Liver (tissue), 3 donors: ENCODE data around the gene CARS1.

Experiments used
- EGR1 ChIP-seq, 2 donors: IDR thresholded peaks; 2 replicates each; pipeline ENCODE4 v1.6.1; 2016 to 2018; ENCODE audit warnings: antibody characterized with exemption in 2 of 2, low read depth in 2 of 2
- GABPA ChIP-seq, 2 donors: IDR thresholded peaks in 1 of 2; conservative IDR thresholded peaks in 1 of 2; 2 replicates each; pipeline ENCODE4 v1.6.1; 2016; ENCODE audit warnings: antibody characterized with exemption in 2 of 2, mild to moderate bottlenecking in 1 of 2, moderate library complexity in 1 of 2
- HNF4G ChIP-seq: IDR thresholded peaks from 2 replicates; pipeline ENCODE4 v1.6.1; 2016; ENCODE audit warnings: antibody characterized with exemption
- JUND ChIP-seq, 2 donors: IDR thresholded peaks; 2 replicates each; pipeline ENCODE4 v1.6.1; 2016; ENCODE audit warnings: antibody characterized with exemption in 2 of 2
- RAD21 ChIP-seq, 2 donors: IDR thresholded peaks; 2 replicates each; pipeline ENCODE4 v1.6.1; 2016; ENCODE audit warnings: antibody characterized with exemption in 2 of 2, mild to moderate bottlenecking in 2 of 2
- SP1 ChIP-seq: IDR thresholded peaks from 2 replicates; pipeline ENCODE4 v1.6.1; 2018; ENCODE audit warnings: antibody characterized with exemption, mild to moderate bottlenecking
- YY1 ChIP-seq: IDR thresholded peaks from 2 replicates; pipeline ENCODE4 v1.6.1; 2016; ENCODE audit warnings: antibody characterized with exemption, mild to moderate bottlenecking
- TF ChIP-seq, protein P1 (sequence below): fragments of 150-350 bp; IDR thresholded peaks from 2 replicates; pipeline ENCODE4 v1.5.1; 2017; ENCODE audit warnings: improper control_type of control experiment, low read depth, low read length; ENCODE audit not compliant: missing input control
- TF ChIP-seq, protein P2 (sequence below): IDR thresholded peaks from 2 replicates; pipeline ENCODE4 v1.6.1; 2016; ENCODE audit warnings: antibody characterized with exemption
- TF ChIP-seq, protein P3 (sequence below): IDR thresholded peaks from 2 replicates; pipeline ENCODE4 v1.6.1; 2016; ENCODE audit warnings: antibody characterized with exemption
- TF ChIP-seq, protein P4 (sequence below): IDR thresholded peaks from 2 replicates; pipeline ENCODE4 v1.6.1; 2016; ENCODE audit warnings: antibody characterized with exemption
- TF ChIP-seq, protein P5 (sequence below): IDR thresholded peaks from 2 replicates; pipeline ENCODE4 v1.6.1; 2016; ENCODE audit warnings: antibody characterized with exemption, mild to moderate bottlenecking
- donor health status: healthy.
- donor health status: healthy.

DNA sequence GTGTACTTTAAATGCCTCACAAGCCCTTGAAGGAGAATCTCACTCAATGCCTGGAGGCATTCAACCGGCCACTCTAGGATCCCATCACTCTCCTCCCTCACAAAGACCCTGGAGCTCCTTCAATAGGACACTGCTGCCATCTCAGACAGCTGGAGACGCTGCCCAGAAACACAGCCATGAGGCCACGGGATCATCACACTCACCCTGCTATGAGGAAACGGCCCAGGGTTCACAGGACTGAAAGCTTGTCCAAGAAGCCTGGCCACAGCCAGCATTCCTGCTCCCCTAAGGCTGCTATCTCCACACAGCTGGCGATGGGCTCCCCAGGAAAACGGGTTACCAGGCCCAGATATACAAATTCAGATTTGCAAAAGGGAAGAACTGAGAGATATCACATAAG is 13.2 kb downstream of the CARS1 start:
- TF ChIP-seq, protein P1, sequence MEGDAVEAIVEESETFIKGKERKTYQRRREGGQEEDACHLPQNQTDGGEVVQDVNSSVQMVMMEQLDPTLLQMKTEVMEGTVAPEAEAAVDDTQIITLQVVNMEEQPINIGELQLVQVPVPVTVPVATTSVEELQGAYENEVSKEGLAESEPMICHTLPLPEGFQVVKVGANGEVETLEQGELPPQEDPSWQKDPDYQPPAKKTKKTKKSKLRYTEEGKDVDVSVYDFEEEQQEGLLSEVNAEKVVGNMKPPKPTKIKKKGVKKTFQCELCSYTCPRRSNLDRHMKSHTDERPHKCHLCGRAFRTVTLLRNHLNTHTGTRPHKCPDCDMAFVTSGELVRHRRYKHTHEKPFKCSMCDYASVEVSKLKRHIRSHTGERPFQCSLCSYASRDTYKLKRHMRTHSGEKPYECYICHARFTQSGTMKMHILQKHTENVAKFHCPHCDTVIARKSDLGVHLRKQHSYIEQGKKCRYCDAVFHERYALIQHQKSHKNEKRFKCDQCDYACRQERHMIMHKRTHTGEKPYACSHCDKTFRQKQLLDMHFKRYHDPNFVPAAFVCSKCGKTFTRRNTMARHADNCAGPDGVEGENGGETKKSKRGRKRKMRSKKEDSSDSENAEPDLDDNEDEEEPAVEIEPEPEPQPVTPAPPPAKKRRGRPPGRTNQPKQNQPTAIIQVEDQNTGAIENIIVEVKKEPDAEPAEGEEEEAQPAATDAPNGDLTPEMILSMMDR = no peak
- TF ChIP-seq EGR1 (IDR thresholded peaks at IDR 0.05; ENCODE audit: low read depth in 2 of 2) = no peak
- no peak for TF ChIP-seq SP1
- TF ChIP-seq, protein P2, sequence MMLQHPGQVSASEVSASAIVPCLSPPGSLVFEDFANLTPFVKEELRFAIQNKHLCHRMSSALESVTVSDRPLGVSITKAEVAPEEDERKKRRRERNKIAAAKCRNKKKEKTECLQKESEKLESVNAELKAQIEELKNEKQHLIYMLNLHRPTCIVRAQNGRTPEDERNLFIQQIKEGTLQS = no peak
- no peak for TF ChIP-seq JUND (IDR thresholded peaks at IDR 0.05)
- TF ChIP-seq, protein P3, sequence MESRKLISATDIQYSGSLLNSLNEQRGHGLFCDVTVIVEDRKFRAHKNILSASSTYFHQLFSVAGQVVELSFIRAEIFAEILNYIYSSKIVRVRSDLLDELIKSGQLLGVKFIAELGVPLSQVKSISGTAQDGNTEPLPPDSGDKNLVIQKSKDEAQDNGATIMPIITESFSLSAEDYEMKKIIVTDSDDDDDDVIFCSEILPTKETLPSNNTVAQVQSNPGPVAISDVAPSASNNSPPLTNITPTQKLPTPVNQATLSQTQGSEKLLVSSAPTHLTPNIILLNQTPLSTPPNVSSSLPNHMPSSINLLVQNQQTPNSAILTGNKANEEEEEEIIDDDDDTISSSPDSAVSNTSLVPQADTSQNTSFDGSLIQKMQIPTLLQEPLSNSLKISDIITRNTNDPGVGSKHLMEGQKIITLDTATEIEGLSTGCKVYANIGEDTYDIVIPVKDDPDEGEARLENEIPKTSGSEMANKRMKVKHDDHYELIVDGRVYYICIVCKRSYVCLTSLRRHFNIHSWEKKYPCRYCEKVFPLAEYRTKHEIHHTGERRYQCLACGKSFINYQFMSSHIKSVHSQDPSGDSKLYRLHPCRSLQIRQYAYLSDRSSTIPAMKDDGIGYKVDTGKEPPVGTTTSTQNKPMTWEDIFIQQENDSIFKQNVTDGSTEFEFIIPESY = no peak
- TF ChIP-seq GABPA (IDR thresholded peaks at IDR 0.05 in 1 of 2, conservative IDR thresholded peaks at IDR 0.05 in 1 of 2) = no peak
- TF ChIP-seq HNF4G = no peak
- TF ChIP-seq, protein P4, sequence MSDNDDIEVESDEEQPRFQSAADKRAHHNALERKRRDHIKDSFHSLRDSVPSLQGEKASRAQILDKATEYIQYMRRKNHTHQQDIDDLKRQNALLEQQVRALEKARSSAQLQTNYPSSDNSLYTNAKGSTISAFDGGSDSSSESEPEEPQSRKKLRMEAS = no peak
- TF ChIP-seq YY1 = no peak
- TF ChIP-seq RAD21 (IDR thresholded peaks at IDR 0.05) = no peak
- TF ChIP-seq, protein P5, sequence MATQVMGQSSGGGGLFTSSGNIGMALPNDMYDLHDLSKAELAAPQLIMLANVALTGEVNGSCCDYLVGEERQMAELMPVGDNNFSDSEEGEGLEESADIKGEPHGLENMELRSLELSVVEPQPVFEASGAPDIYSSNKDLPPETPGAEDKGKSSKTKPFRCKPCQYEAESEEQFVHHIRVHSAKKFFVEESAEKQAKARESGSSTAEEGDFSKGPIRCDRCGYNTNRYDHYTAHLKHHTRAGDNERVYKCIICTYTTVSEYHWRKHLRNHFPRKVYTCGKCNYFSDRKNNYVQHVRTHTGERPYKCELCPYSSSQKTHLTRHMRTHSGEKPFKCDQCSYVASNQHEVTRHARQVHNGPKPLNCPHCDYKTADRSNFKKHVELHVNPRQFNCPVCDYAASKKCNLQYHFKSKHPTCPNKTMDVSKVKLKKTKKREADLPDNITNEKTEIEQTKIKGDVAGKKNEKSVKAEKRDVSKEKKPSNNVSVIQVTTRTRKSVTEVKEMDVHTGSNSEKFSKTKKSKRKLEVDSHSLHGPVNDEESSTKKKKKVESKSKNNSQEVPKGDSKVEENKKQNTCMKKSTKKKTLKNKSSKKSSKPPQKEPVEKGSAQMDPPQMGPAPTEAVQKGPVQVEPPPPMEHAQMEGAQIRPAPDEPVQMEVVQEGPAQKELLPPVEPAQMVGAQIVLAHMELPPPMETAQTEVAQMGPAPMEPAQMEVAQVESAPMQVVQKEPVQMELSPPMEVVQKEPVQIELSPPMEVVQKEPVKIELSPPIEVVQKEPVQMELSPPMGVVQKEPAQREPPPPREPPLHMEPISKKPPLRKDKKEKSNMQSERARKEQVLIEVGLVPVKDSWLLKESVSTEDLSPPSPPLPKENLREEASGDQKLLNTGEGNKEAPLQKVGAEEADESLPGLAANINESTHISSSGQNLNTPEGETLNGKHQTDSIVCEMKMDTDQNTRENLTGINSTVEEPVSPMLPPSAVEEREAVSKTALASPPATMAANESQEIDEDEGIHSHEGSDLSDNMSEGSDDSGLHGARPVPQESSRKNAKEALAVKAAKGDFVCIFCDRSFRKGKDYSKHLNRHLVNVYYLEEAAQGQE = no peak
